Heart right ventricle (tissue), 16 donors: ENCODE results near the gene IFRD2. TPM values are rescaled to one million over a fixed set of nuclear protein-coding genes. Genes with fewer than 3 reads are reported as not detected.
A peak's percentile ranks its signal among the peaks of the same experiment; 100 is the strongest.

ENCODE experiments used
- ATAC-seq, 8 donors: fragments of 200-7000 bp; cut with Tn5 transposase; one replicate each; pipeline ENCODE4 v1.9.1; 2020; ENCODE audit warnings: mild to moderate bottlenecking in 8 of 8, moderate library complexity in 8 of 8, moderate number of reproducible peaks in 1 of 8
- DNase-seq, 2 donors: peaks; one replicate each; pipeline ENCODE4 v3.0.0-alpha.2; 2020
- H3K27ac ChIP-seq, 10 donors: fragments of 200-600 bp; sonication (generic) in 2 of 10; one replicate each; pipeline versions ENCODE4 v1.5.0 to v1.8.0; 2020 to 2022; ENCODE audit warnings: mild to moderate bottlenecking in 3 of 10
- H3K27me3 ChIP-seq, 7 donors: fragments of 200-600 bp; one replicate each; pipeline ENCODE4 v1.8.0; 2021 to 2022; ENCODE audit warnings: mild to moderate bottlenecking in 2 of 7
- H3K36me3 ChIP-seq, 9 donors: fragments of 200-600 bp; sonication (generic) in 1 of 9; one replicate each; pipeline versions ENCODE4 v1.5.0 to v1.8.0; 2020 to 2022; ENCODE audit warnings: mild to moderate bottlenecking in 2 of 9
- H3K4me1 ChIP-seq, 9 donors: fragments of 200-600 bp; sonication (generic) in 1 of 9; one replicate each; pipeline versions ENCODE4 v1.5.0 to v1.8.0; 2020 to 2022; ENCODE audit warnings: mild to moderate bottlenecking in 4 of 9
- H3K4me3 ChIP-seq, 10 donors: fragments of 200-600 bp; sonication (generic) in 2 of 10; one replicate each; pipeline versions ENCODE4 v1.5.0 to v1.8.0; 2020 to 2022; ENCODE audit warnings: mild to moderate bottlenecking in 7 of 10, moderate library complexity in 2 of 10
- H3K9me3 ChIP-seq, 11 donors: fragments of 200-600 bp in 10 of 11; sonication (generic) in 2 of 11; one replicate each; pipeline versions ENCODE4 v1.5.0 to v1.8.0; 2013 to 2022; ENCODE audit warnings: mild to moderate bottlenecking in 2 of 11, control low read depth in 1 of 11, moderate library complexity in 1 of 11
- WGBS, 2 donors: extraction: QIAGEN DNeasy Blood & Tissue Kit; methylation state at CpG; one replicate each; pipeline ENCODE4 v1.1.7; 2013; ENCODE audit warnings: inconsistent platforms in 1 of 2; 5-methylcytosine and 5-hydroxymethylcytosine counted together
- intact Hi-C, 10 donors: fragments of 100-400 bp; cut with DNase I; formaldehyde crosslinking; loops; one replicate each; pipeline versions ENCODE4 v1.11.1 to v1.14.2; 2022
- polyA plus RNA-seq, 2 donors: library from polyadenylated mRNA; stranded (reverse); fragments of 200-250 nt; gene quantifications; one replicate each; pipeline ENCODE4 v1.2.3, GENCODE V29; 2013
- total RNA-seq, 10 donors: library from RNA; stranded (reverse); fragmentation: NEBNext Ultra II Directional in 3 of 10; extraction: Animal tissue kit (Norgen Biotek cat#: 25700) in 3 of 10; gene quantifications; one replicate each; pipeline versions ENCODE4 v1.2.1 to v1.2.4, GENCODE V29; 2021 to 2023
- TF ChIP-seq, protein P1 (sequence below), 9 donors: fragments of 200-600 bp; sonication (generic) in 2 of 9; IDR thresholded peaks; one replicate each; pipeline versions ENCODE4 v1.5.0 to v1.8.0; 2021 to 2022; ENCODE audit warnings: antibody characterized with exemption in 9 of 9, mild to moderate bottlenecking in 5 of 9, moderate library complexity in 1 of 9
- donor health status: Arrhythmogenic right ventricular cardiomyopathy.
- donor health status: ischemic (EF 13 %, LVEDD 7.1; RV severe dilation, severe dysfunction).
- donor health status: healthy with polysubstance abuse.
- donor health status: DM: no; HTN: yes; CAD: no.
- donor health status: DM: no; HTN: no; CAD: no.
- donor health status: ischemic (EF 25% LVEDD 6.9; RV normal size, moderate dysfunction).
- donor health status: ischemic (EF 25% LVEDD 5.7; RV mildly dilated, moderate dysfunction).
- donor health status: healthy.
- donor health status: DM: yes; HTN: yes; CAD: no.
- donor health status: Ischemic cardiomyopathy.
- donor health status: ischemic (EF 35%, LVEDD 5.7; RV mildly dilated, moderate dysfunction).
- donor health status: nonischemic (EF 11% LVEDD 7.7; RV severe dilation, severe dysfunction).
- donor health status: DM: yes; HTN: yes; CAD: no.
- donor health status: PGD.
- donor health status: ischemic (EF 29% LVEDD 5.4; RV normal size, mild dysfunction).
- donor health status: nonischemic (EF 23%, LVEDD 6.1; RV moderate dilation, normal function).

IFRD2 gene
- total and polyA plus RNA-seq, 12 donors = 45.3 to 123 (median 57.0) TPM

DNA sequence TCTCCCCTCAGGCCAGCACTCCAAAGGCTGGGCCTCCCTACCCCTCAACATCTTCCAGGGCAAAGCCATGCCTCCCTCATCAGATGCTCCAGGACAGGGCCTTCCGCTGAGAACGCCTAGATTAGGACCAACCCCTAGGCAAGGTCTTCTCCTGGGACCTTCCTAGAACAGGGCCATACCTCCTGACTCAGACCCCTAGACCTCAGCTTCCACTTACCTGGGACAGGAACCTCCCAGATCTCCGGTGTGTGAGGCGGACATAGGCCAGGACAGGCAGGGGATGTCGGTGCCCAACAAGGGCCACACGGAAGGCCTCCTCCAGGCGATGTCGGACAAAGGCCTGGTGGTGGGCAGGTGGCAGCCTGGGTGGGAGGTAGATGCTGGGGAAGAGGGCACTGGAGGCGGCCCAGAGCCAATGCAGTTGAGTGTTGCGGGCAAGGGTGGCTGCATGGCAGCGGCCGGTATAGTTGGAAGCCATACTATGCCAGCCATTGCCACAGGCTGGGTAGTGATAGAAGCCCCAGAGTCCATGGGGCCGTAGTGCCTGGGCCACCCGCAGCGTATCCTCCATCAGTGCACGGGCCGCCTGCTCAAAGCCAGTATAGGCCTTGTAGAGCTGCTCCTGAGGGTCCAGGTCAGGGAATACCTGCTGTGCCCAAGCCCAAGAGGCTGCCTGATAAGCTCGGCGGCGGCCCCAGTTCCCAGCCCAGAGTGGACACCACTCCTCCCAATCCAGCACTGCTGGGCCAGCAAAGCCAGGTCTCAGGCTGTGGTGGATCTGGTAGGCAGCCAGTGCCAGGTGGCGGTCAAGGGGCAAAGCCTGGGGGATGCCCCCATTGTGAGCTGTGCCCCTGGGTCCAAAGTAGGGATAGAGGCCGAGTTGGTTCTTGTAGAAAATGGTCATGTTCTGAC is 2.5 kb upstream of the IFRD2 start:
- no peaks in the 10 kb centered on the region for H3K27me3 ChIP-seq
- H3K4me3 ChIP-seq = no peak overlapping the region
- WGBS, 2 donors = 91 to 93% methylated on average over 22 of the region's 22 CpGs
- H3K9me3 ChIP-seq = no peaks in the 10 kb centered on the region
- no peak overlapping the region for H3K27ac ChIP-seq
- H3K36me3 ChIP-seq = peaks cover 0 to 18% (median 4%) of the 10 kb centered on the region in 9 donors
- intact Hi-C loops = no loop called here
- DNase-seq (no peak), ATAC-seq (no peak)
- peaks cover 23 to 49% (median 39%) of the 10 kb centered on the region in 9 donors for H3K4me1 ChIP-seq
- TF ChIP-seq, protein P1, sequence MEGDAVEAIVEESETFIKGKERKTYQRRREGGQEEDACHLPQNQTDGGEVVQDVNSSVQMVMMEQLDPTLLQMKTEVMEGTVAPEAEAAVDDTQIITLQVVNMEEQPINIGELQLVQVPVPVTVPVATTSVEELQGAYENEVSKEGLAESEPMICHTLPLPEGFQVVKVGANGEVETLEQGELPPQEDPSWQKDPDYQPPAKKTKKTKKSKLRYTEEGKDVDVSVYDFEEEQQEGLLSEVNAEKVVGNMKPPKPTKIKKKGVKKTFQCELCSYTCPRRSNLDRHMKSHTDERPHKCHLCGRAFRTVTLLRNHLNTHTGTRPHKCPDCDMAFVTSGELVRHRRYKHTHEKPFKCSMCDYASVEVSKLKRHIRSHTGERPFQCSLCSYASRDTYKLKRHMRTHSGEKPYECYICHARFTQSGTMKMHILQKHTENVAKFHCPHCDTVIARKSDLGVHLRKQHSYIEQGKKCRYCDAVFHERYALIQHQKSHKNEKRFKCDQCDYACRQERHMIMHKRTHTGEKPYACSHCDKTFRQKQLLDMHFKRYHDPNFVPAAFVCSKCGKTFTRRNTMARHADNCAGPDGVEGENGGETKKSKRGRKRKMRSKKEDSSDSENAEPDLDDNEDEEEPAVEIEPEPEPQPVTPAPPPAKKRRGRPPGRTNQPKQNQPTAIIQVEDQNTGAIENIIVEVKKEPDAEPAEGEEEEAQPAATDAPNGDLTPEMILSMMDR (IDR thresholded peaks at IDR 0.05) = no peak

DNA sequence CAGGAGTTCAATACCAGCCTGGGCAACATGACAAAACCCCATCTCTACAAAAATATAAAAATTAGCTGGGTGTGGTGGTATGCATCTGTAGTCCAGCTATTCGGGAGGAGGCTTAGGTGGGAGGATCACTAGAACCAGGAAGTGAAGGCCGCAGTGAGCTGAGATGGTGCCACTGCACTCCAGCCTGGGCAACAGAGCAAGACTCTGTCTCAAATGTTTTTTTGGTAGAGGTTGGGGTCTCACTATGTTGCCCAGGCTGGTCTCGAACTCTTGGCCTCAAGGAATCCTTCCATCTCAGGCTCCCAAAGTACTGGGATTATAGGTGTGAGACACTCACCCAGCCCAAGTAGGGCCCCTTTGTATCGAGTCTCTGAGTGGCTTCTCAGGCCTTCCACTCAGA is 1.9 kb upstream of the IFRD2 start:
- 84 to 90% methylated on average over 4 of the region's 4 CpGs for WGBS, 2 donors
- TF ChIP-seq, protein P1 (IDR thresholded peaks at IDR 0.05) = no peak
- DNase-seq = no peak
- peaks cover 23 to 48% (median 36%) of the 10 kb centered on the region in 9 donors for H3K4me1 ChIP-seq
- no peak for ATAC-seq
- no peak overlapping the region for H3K4me3 ChIP-seq
- intact Hi-C loops = no loop called here
- H3K9me3 ChIP-seq = no peaks in the 10 kb centered on the region
- H3K27ac ChIP-seq = peak overlapping the region in 1 of 10 donors; percentile 95
- H3K36me3 ChIP-seq = peaks cover 0 to 25% (median 10%) of the 10 kb centered on the region in 9 donors
- no peaks in the 10 kb centered on the region for H3K27me3 ChIP-seq

DNA sequence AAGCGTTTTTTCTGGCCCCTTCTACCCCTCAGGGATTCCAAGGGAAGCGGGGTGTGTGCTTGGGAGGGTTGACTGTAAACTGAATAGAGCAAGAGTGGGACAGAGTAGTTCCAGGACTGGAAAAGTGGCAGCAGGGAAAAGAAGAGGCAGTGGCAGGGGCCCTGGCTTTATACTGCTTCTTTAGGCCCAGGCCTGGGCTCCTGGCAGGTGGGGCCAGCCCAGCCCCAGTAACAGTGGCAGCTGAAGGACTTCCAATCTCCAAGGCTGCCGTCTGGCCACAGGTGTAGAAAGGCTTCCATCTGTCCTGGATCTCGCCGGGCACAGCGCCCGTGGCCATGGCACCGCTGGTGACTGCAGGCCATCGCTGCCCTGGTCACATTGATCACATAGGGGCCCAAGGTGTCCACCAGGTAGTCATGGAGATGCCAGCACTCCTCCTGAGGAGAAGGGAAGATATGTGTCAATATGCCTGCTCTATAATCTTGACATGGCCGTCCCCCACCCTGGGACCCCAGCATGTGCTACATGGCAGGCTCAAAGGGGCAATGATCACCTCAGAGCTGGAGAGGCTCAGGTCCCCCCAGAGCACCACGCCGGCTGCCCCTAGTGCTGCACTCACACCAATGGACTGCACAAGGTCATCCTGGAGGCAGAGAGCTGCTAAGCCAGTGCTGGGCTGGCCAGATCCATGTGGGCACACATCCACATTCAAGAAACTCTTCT is 1.0 kb upstream of the IFRD2 start:
- Histone ChIP-seq H3K27ac (peak overlapping the region; percentile 20 to 95 (median 92)), H3K4me1 (peaks cover 17 to 41% (median 32%) of the 10 kb centered on the region in 9 donors), H3K36me3 (peaks cover 0 to 33% (median 18%) of the 10 kb centered on the region in 9 donors), H3K27me3 (no peaks in the 10 kb centered on the region), H3K9me3 (no peaks in the 10 kb centered on the region), H3K4me3 (peak overlapping the region in 6 of 10 donors; percentile 84 to 100 (median 94))
- intact Hi-C loops = no loop called here
- no peak for ATAC-seq
- 70 to 76% methylated on average over 12 of the region's 12 CpGs for WGBS, 2 donors
- DNase-seq = no peak
- TF ChIP-seq, protein P1 (IDR thresholded peaks at IDR 0.05) = no peak

DNA sequence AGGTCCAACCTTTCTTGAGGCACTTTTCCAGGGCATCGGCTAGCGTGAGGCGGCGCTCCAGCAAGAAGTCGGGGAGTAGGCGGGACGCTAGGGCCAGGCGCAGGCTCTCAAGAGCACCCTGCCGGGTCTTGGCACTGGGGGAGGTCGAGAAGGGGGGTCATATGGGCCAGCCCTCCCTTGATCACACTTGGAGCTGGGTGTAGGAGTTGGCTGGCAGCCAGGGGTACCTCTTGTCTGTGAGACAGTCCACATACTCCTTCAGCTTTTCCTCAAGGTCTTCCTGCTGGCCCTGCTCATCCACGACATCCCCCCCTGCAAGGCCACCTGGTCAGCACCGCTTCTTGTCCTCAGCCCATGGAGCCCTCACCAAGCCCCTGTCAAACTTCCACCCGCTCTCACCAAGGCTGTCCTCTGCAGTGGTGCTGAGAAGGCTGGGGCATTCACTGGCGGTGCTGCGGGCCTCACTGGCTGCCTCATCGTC is 2.0 kb downstream of the IFRD2 start:
- intact Hi-C loops = no loop called here
- Histone ChIP-seq H3K27me3 (no peaks in the 10 kb centered on the region), H3K27ac (no peak overlapping the region), H3K9me3 (no peaks in the 10 kb centered on the region), H3K36me3 (peaks cover 0 to 43% (median 28%) of the 10 kb centered on the region in 9 donors), H3K4me3 (no peak overlapping the region), H3K4me1 (peaks cover 17 to 63% (median 47%) of the 10 kb centered on the region in 9 donors)
- TF ChIP-seq, protein P1 (IDR thresholded peaks at IDR 0.05) = no peak
- DNase-seq (peak in 1 of 2 donors; percentile 25), ATAC-seq (no peak)
- WGBS, 2 donors = 86 to 87% methylated on average over 16 of the region's 16 CpGs
